Neural cell (in vitro differentiated cells): ENCODE data around the gene NXNL1.

Experiments
- CTCF ChIP-seq: fragments of 450-650 bp; IDR thresholded peaks from 2 replicates; pipeline ENCODE4 v1.5.1; 2014; ENCODE audit warnings: antibody characterized with exemption, mild to moderate bottlenecking, moderate library complexity; ENCODE audit not compliant: poor library complexity, severe bottlenecking
- EP300 ChIP-seq: fragments of 450-650 bp; conservative IDR thresholded peaks from 2 replicates; pipeline ENCODE4 v1.6.1; 2014; ENCODE audit warnings: antibody characterized with exemption, mild to moderate bottlenecking, moderate library complexity; ENCODE audit not compliant: poor library complexity, severe bottlenecking
- EZH2 ChIP-seq: fragments of 200-600, 300-800 bp; shearing (Covaris generic), sonication (generic); IDR thresholded peaks from 2 replicates; pipeline ENCODE4 v1.6.1; 2014; ENCODE audit warnings: antibody characterized with exemption, low read length, borderline replicate concordance, mild to moderate bottlenecking; ENCODE audit not compliant: insufficient read depth, poor library complexity, severe bottlenecking
- POLR2AphosphoS5 ChIP-seq: IDR thresholded peaks from 2 replicates; pipeline ENCODE4 v1.6.1; 2012
- RAD21 ChIP-seq: fragments of 450-650 bp; conservative IDR thresholded peaks from 2 replicates; pipeline ENCODE4 v1.6.1; 2014; ENCODE audit warnings: antibody characterized with exemption, mild to moderate bottlenecking, moderate library complexity
- TAF1 ChIP-seq: IDR thresholded peaks from 2 replicates; pipeline ENCODE4 v1.6.1; 2012; ENCODE audit warnings: low read depth

- TF ChIP-seq RAD21 (no peak), TAF1 (no peak), EP300 (no peak), CTCF (no peak), EZH2 (no peak), POLR2AphosphoS5 (no peak)
Measured at GRCh38 chr19:17445526-17446165, 15.1 kb downstream of the NXNL1 start.
